Measurements from ENCODE around the gene AKAP6. TPM values are rescaled to one million over a fixed set of nuclear protein-coding genes. Genes with fewer than 3 reads are reported as not detected.

Gene AKAP6
- total RNA-seq, 4 donors from 2014 or later, result 1.1 to 16.0 (median 6.0) TPM

GRCh38 chr14:32396885-32397284, 67.8 kb downstream of the AKAP6 start:
- Histone ChIP-seq H3K4me3 (no peak overlapping the region), H3K4me1 (peaks cover 0 to 43% (median 19%) of the 10 kb centered on the region in 3 donors), H3K36me3 (no peaks in the 10 kb centered on the region), H3K27ac (peak overlapping the region in 2 of 4 donors; percentile 35 to 60), H3K27me3 (no peaks in the 10 kb centered on the region), H3K9me3 (no peaks in the 10 kb centered on the region)
- intact Hi-C loops (cut with DNase I), result no loop called here
- TF ChIP-seq CTCF (IDR thresholded peaks at IDR 0.05), result no peak
- no peak for TF ChIP-seq POLR2A (IDR thresholded peaks at IDR 0.05)
- DNase-seq, result no peak

- Histone ChIP-seq H3K9me3 (no peaks in the 10 kb centered on the region), H3K27ac (peak overlapping the region in 3 of 4 donors; percentile 30 to 60 (median 35)), H3K27me3 (no peaks in the 10 kb centered on the region), H3K36me3 (no peaks in the 10 kb centered on the region), H3K4me1 (peaks cover 0 to 50% (median 19%) of the 10 kb centered on the region in 3 donors), H3K4me3 (no peak overlapping the region)
- intact Hi-C loops (cut with DNase I), result no loop called here
- TF ChIP-seq CTCF (IDR thresholded peaks at IDR 0.05) (no peak), POLR2A (IDR thresholded peaks at IDR 0.05) (no peak)
- DNase-seq, result no peak
Observed at GRCh38 chr14:32397861-32398640, 69.0 kb downstream of the AKAP6 start.

GRCh38 chr14:32399920-32400319, 70.8 kb downstream of the AKAP6 start:
- 57 to 81% methylated on average over 1 of the region's 1 CpG for WGBS, 2 donors

GRCh38 chr14:32400480-32400879, 71.4 kb downstream of the AKAP6 start:
- no peaks in the 10 kb centered on the region for H3K36me3 ChIP-seq
- no peak overlapping the region for H3K27ac ChIP-seq
- no peaks in the 10 kb centered on the region for H3K27me3 ChIP-seq
- no peak for DNase-seq
- TF ChIP-seq POLR2A (IDR thresholded peaks at IDR 0.05) (no peak), CTCF (IDR thresholded peaks at IDR 0.05) (no peak)
- intact Hi-C loops (cut with DNase I), result no loop called here
- no peak overlapping the region for H3K4me3 ChIP-seq
- WGBS, 2 donors, result 80 to 100% methylated on average over 1 of the region's 1 CpG
- H3K9me3 ChIP-seq, result no peaks in the 10 kb centered on the region
- peaks cover 0 to 50% (median 19%) of the 10 kb centered on the region in 3 donors for H3K4me1 ChIP-seq

More at GRCh38 chr14:32399920-32400319, 70.8 kb downstream of the AKAP6 start:
- H3K27ac ChIP-seq, result no peak overlapping the region
- intact Hi-C loops (cut with DNase I), result no loop called here
- H3K9me3 ChIP-seq, result no peaks in the 10 kb centered on the region
- no peak overlapping the region for H3K4me3 ChIP-seq
- H3K36me3 ChIP-seq, result no peaks in the 10 kb centered on the region
- no peaks in the 10 kb centered on the region for H3K27me3 ChIP-seq
- no peak for TF ChIP-seq CTCF (IDR thresholded peaks at IDR 0.05)
- no peak for TF ChIP-seq POLR2A (IDR thresholded peaks at IDR 0.05)
- peaks cover 0 to 50% (median 19%) of the 10 kb centered on the region in 3 donors for H3K4me1 ChIP-seq
- no peak for DNase-seq

- Histone ChIP-seq H3K27ac (no peak overlapping the region), H3K4me3 (no peak overlapping the region), H3K4me1 (peaks cover 0 to 29% (median 2%) of the 10 kb centered on the region in 3 donors), H3K27me3 (no peaks in the 10 kb centered on the region), H3K36me3 (no peaks in the 10 kb centered on the region), H3K9me3 (no peaks in the 10 kb centered on the region)
- WGBS, 2 donors, result 90 to 100% methylated on average over 3 of the region's 3 CpGs
- no peak for TF ChIP-seq CTCF (IDR thresholded peaks at IDR 0.05)
- TF ChIP-seq POLR2A (IDR thresholded peaks at IDR 0.05), result no peak
- intact Hi-C loops (cut with DNase I), result no loop called here
- DNase-seq, result no peak
Observed at GRCh38 chr14:32403021-32403420, 73.9 kb downstream of the AKAP6 start.
